ENCODE data around the gene CERS6. TPM values are rescaled to one million over a fixed set of nuclear protein-coding genes. Genes with fewer than 3 reads are reported as not detected.

CERS6 gene
- total and polyA plus RNA-seq, 2 of the 8 experiments (the other 6 are each of a cell fraction or from before 2014, with no cell fraction given), result 6.8 to 28.2 TPM

DNA sequence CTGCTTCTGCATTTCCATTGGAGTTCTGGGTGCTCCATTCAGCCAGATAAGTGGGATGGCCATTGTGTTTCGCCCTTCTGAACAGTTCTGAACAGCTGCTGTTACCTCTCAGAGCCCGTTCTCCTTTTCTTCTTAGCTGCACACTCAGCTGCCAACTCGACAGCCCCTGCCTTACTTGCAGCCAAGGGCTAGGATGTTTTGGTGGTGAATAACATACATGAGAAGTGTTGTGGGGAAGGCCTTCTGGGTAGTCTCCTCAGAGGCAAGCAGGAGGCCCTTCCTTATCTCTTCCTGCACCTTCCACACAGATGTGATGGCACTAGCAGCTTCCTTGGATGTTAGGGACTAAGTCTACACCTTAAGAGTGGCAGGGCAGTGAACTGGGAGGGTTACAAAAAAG is 207.9 kb downstream of the CERS6 start:
- no peak overlapping the region for H2BK12ac ChIP-seq (ENCODE audit: low read depth, low read length)
- FAIRE-seq (no peak), DNase-seq (ENCODE audit: low read depth in 1 of 2, low spot score in 2 of 2) (no peak)
- H3K36me3 ChIP-seq (ENCODE audit: control insufficient read depth in 2 of 4, insufficient read depth in 4 of 4, low read length in 3 of 4), result no peaks in the 10 kb centered on the region
- H2AK5ac ChIP-seq (ENCODE audit: low read depth, low read length), result no peak overlapping the region
- H2BK5ac ChIP-seq (ENCODE audit: low read depth, low read length), result no peak overlapping the region
- H4K8ac ChIP-seq (ENCODE audit: extremely low read depth, insufficient read depth, low read length), result no peak overlapping the region
- H3K14ac ChIP-seq (ENCODE audit: insufficient read length), result no peak overlapping the region
- CTCF ChIA-PET (ENCODE audit: partially characterized antibody), result no interaction called here
- no peak overlapping the region for H2AFZ ChIP-seq (ENCODE audit: low read length)
- no peak overlapping the region for H3K4me2 ChIP-seq (ENCODE audit: insufficient read depth in 1 of 2, low read depth in 2 of 2, low read length in 2 of 2)
- H3K79me1 ChIP-seq (ENCODE audit: low read depth, low read length), result peaks cover 2% of the 10 kb centered on the region; the same call in 1 of the 2 replicates
- no peak overlapping the region for H2BK20ac ChIP-seq (ENCODE audit: low read length)
- no peak overlapping the region for H2BK120ac ChIP-seq (replicated peaks; ENCODE audit: low read depth, low read length)
- POLR2A ChIA-PET (ENCODE audit: partially characterized antibody), result no interaction called here
- H3K27me3 ChIP-seq (replicated peaks in 1 of 4; ENCODE audit: control insufficient read depth in 3 of 4, extremely low read depth in 1 of 4, insufficient read depth in 3 of 4, low read length in 3 of 4), result no peaks in the 10 kb centered on the region
- H4K91ac ChIP-seq (replicated peaks; ENCODE audit: insufficient read length, low read length), result no peak overlapping the region
- H4K20me1 ChIP-seq (replicated peaks in 1 of 2; ENCODE audit: control insufficient read depth in 1 of 2, insufficient read depth in 2 of 2, low read length in 2 of 2), result peaks cover 0 to 3% of the 10 kb centered on the region in 2 experiments
- no peak overlapping the region for H3K4me3 ChIP-seq (ENCODE audit: extremely low read depth in 1 of 4, insufficient read depth in 2 of 4, low read depth in 3 of 4, low read length in 4 of 4)
- TF ChIP-seq CTBP2 (IDR thresholded peaks at IDR 0.05; ENCODE audit: borderline replicate concordance, insufficient read depth, insufficient read length, low read length) (no peak), SRF (IDR thresholded peaks at IDR 0.05; ENCODE audit: low read depth, low read length) (no peak)
- H3K23ac ChIP-seq (ENCODE audit: insufficient read length), result no peak overlapping the region
- H3K9ac ChIP-seq (replicated peaks in 1 of 4; ENCODE audit: extremely low read depth in 1 of 4, low read depth in 3 of 4, low read length in 3 of 4), result no peak overlapping the region
- no peaks in the 10 kb centered on the region for H3K23me2 ChIP-seq (ENCODE audit: low read depth, low read length)
- no peak overlapping the region for H3K56ac ChIP-seq (replicated peaks; ENCODE audit: insufficient read length, low read depth, low read length)
- H4K5ac ChIP-seq (ENCODE audit: insufficient read length, low read depth, low read length), result no peak overlapping the region
- no peak overlapping the region for H2BK15ac ChIP-seq (ENCODE audit: low read length)
- H3K79me2 ChIP-seq (ENCODE audit: control insufficient read depth in 1 of 2, insufficient read depth in 2 of 2, low read length in 2 of 2), result no peaks in the 10 kb centered on the region
- no peak overlapping the region for H3K27ac ChIP-seq (ENCODE audit: low read depth, low read length)
- H3K18ac ChIP-seq (ENCODE audit: extremely low read depth, low read length), result no peak overlapping the region
- H3K4me1 ChIP-seq (replicated peaks in 1 of 4; ENCODE audit: control insufficient read depth in 3 of 4, insufficient read depth in 4 of 4, low read length in 3 of 4), result peaks cover 0 to 8% (median 5%) of the 10 kb centered on the region in 4 experiments; a peak in 4 of 7 replicates
- H3K9me3 ChIP-seq (ENCODE audit: insufficient read depth in 2 of 2, low read depth in 1 of 2, low read length in 1 of 2), result no peaks in the 10 kb centered on the region
- WGBS, 2 experiments (ENCODE audit: extremely low coverage in 1 of 2, insufficient coverage in 1 of 2, insufficient read length in 1 of 2, insufficient replicate concordance in 2 of 2, low coverage in 1 of 2, low lambda C conversion rate in 2 of 2, missing lambda C conversion rate in 1 of 2), result 92% methylated on average over 3 of the region's 3 CpGs; no CpG with 5 or more reads in 1 of the 2 experiments
- no peak overlapping the region for H3K4ac ChIP-seq (replicated peaks; ENCODE audit: insufficient read length, low read depth, low read length)
